Ovary (tissue), 9 donors: ENCODE measurements around the gene CLDN22. TPM values are rescaled to one million over a fixed set of nuclear protein-coding genes. Genes with fewer than 3 reads are reported as not detected.

Source experiments
- DNase-seq, 5 donors: peaks; one replicate each; pipeline ENCODE4 v3.0.0-alpha.2; 2019 to 2020
- H3K27ac ChIP-seq, 2 donors: fragments of 200-600 bp; one replicate each; pipeline versions ENCODE4 v1.5.1 to v1.8.0; 2019 to 2022
- H3K27me3 ChIP-seq: fragments of 200-600 bp; one replicate; pipeline ENCODE4 v1.8.0; 2022
- H3K36me3 ChIP-seq: fragments of 200-600 bp; sonication (generic); one replicate; pipeline ENCODE4 v1.5.1; 2019
- H3K4me1 ChIP-seq: one replicate; pipeline ENCODE4 v1.8.1; 2013; ENCODE audit warnings: mild to moderate bottlenecking, moderate library complexity; ENCODE audit not compliant: insufficient read depth
- H3K4me3 ChIP-seq: fragments of 200-600 bp; sonication (generic); one replicate; pipeline ENCODE4 v1.5.1; 2017
- H3K9me3 ChIP-seq, 2 donors: fragments of 200-600 bp in 1 of 2; sonication (generic) in 1 of 2; one replicate each; pipeline versions ENCODE4 v1.5.1 to v1.8.1; 2013 to 2019; ENCODE audit warnings: mild to moderate bottlenecking in 1 of 2, moderate library complexity in 1 of 2
- CTCF ChIP-seq, 3 donors: fragments of 450-650 bp in 2 of 3; fragments of 200-600 bp in 1 of 3; IDR thresholded peaks; one replicate each; pipeline versions ENCODE4 v1.5.1 to v1.8.0; 2016 to 2022; ENCODE audit warnings: antibody characterized with exemption in 3 of 3, mild to moderate bottlenecking in 1 of 3
- EP300 ChIP-seq: sonication (generic); formaldehyde crosslinking; IDR thresholded peaks from one replicate; pipeline ENCODE4 v1.6.1; 2017; ENCODE audit warnings: antibody characterized with exemption
- POLR2A ChIP-seq: fragments of 450-650 bp; IDR thresholded peaks from one replicate; pipeline ENCODE4 v1.6.1; 2017; ENCODE audit warnings: antibody characterized with exemption, mild to moderate bottlenecking, moderate library complexity
- WGBS, 3 donors: extraction: QIAGEN DNeasy Blood & Tissue Kit in 1 of 3; methylation state at CpG; one replicate each; pipeline versions ENCODE4 v1.1.5 to v1.1.7; 2013 to 2017; 5-methylcytosine and 5-hydroxymethylcytosine counted together
- intact Hi-C, 4 donors: fragments of 100-400 bp; cut with DNase I; formaldehyde crosslinking; loops; one replicate each; pipeline versions ENCODE4 v1.11.0 to v1.15.1; 2022 to 2023
- polyA plus RNA-seq, 2 donors: library from polyadenylated mRNA; stranded (reverse); fragments of 200-250 nt in 1 of 2; fragments of 350-450 nt in 1 of 2; fragmentation: Illumina TruSeq in 1 of 2; extraction: RNeasy Lipid Tissue Mini Kit (QIAGEN cat#74804) in 1 of 2; gene quantifications; one replicate each; pipeline ENCODE4 v1.2.3, GENCODE V29; 2013 to 2014
- total RNA-seq, 7 donors: library from RNA; depleted of rRNA in 2 of 7; stranded (reverse); fragments of >200 nt in 2 of 7; fragmentation: NEBNext Ultra II Directional in 3 of 7; extraction: Animal tissue kit (Norgen Biotek cat#: 25700) in 3 of 7; gene quantifications; one replicate each; pipeline versions ENCODE4 v1.1.0 to v1.2.4, GENCODE V29; 2016 to 2023
- donor health status: DM: no; HTN: no; CAD: no; lungs with moderate emphysema.
- donor health status: DM: no; HTN: no; CAD: no.
- donor health status: Bipolar disorder and iron deficiency.
- donor health status: DM: yes; HTN: yes; CAD: no.
- donor health status: DM: no; HTN: no; CAD: no.
- donor health status: DM: yes; HTN: yes; CAD: no.

CLDN22 gene
- total and polyA plus RNA-seq, 9 donors, result 0.08 to 0.11 TPM; not detected in 7

GRCh38 chr4:183314336-183314735 lies 5.7 kb downstream of the CLDN22 start:
- no peaks in the 10 kb centered on the region for H3K36me3 ChIP-seq
- DNase-seq, result no peak
- TF ChIP-seq EP300 (no peak), POLR2A (no peak), CTCF (IDR thresholded peaks at IDR 0.05) (no peak)
- H3K4me1 ChIP-seq, result peaks cover 1% of the 10 kb centered on the region
- no peaks in the 10 kb centered on the region for H3K9me3 ChIP-seq
- no peak overlapping the region for H3K27ac ChIP-seq
- intact Hi-C loops, result no loop called here
- no peaks in the 10 kb centered on the region for H3K27me3 ChIP-seq
- H3K4me3 ChIP-seq, result no peak overlapping the region
- WGBS, 3 donors, result 95 to 96% (median 96%) methylated on average over 15 of the region's 15 CpGs

DNA sequence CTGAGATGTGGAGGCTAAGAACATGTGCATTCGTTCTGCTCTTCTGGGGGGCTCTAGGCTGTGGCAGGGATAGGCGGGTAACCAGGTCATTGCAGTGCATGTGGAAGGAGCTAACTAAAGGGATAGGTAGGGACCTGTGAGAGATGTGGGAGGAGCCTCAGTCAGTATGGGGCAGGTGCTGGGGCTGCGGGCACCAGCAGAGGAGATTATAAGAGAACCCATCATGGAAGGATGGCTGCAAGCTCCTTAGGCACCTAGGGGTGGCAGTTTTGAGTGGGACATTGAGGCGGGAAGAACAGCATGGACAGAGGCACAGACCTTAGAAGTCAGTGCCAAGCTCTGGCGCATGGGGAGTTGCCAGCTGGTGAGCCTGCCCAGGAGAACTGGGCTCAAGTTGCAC lies 7.2 kb downstream of the CLDN22 start:
- WGBS, 3 donors, result 84 to 97% (median 87%) methylated on average over 5 of the region's 5 CpGs
- H3K9me3 ChIP-seq, result no peaks in the 10 kb centered on the region
- peaks cover 1% of the 10 kb centered on the region for H3K4me1 ChIP-seq
- no peak for DNase-seq
- no peak overlapping the region for H3K4me3 ChIP-seq
- no peaks in the 10 kb centered on the region for H3K36me3 ChIP-seq
- intact Hi-C loops, result no loop called here
- no peaks in the 10 kb centered on the region for H3K27me3 ChIP-seq
- TF ChIP-seq CTCF (IDR thresholded peaks at IDR 0.05), result no peak
- no peak overlapping the region for H3K27ac ChIP-seq

GRCh38 chr4:183306811-183307210 lies 13.3 kb downstream of the CLDN22 start:
- DNase-seq, result no peak
- intact Hi-C loops, result no loop called here
- no peak overlapping the region for H3K4me3 ChIP-seq
- no peaks in the 10 kb centered on the region for H3K36me3 ChIP-seq
- no peak overlapping the region for H3K27ac ChIP-seq
- 61 to 71% (median 71%) methylated on average over 3 of the region's 3 CpGs for WGBS, 3 donors
- no peaks in the 10 kb centered on the region for H3K27me3 ChIP-seq
- TF ChIP-seq CTCF (IDR thresholded peaks at IDR 0.05), result no peak
- TF ChIP-seq POLR2A, result no peak
- no peak for TF ChIP-seq EP300
- no peaks in the 10 kb centered on the region for H3K9me3 ChIP-seq
- no peaks in the 10 kb centered on the region for H3K4me1 ChIP-seq

GRCh38 chr4:183304538-183304937 lies 15.5 kb downstream of the CLDN22 start:
- intact Hi-C loops, result no loop called here
- H3K4me3 ChIP-seq, result no peak overlapping the region
- no peaks in the 10 kb centered on the region for H3K27me3 ChIP-seq
- DNase-seq, result no peak
- WGBS, 3 donors, result 94 to 99% (median 97%) methylated on average over 2 of the region's 2 CpGs
- H3K27ac ChIP-seq, result no peak overlapping the region
- TF ChIP-seq POLR2A (no peak), EP300 (no peak), CTCF (IDR thresholded peaks at IDR 0.05) (no peak)
- H3K4me1 ChIP-seq, result no peaks in the 10 kb centered on the region
- H3K36me3 ChIP-seq, result no peaks in the 10 kb centered on the region
- no peaks in the 10 kb centered on the region for H3K9me3 ChIP-seq

GRCh38 chr4:183304067-183304466 lies 16.0 kb downstream of the CLDN22 start:
- no peaks in the 10 kb centered on the region for H3K36me3 ChIP-seq
- no peaks in the 10 kb centered on the region for H3K9me3 ChIP-seq
- TF ChIP-seq POLR2A (no peak), CTCF (IDR thresholded peaks at IDR 0.05) (no peak), EP300 (no peak)
- no peaks in the 10 kb centered on the region for H3K27me3 ChIP-seq
- H3K4me3 ChIP-seq, result no peak overlapping the region
- no peak for DNase-seq
- intact Hi-C loops, result no loop called here
- no peak overlapping the region for H3K27ac ChIP-seq
- 88 to 99% (median 97%) methylated on average over 4 of the region's 4 CpGs for WGBS, 3 donors
- H3K4me1 ChIP-seq, result no peaks in the 10 kb centered on the region
